ENCODE results near the gene BCKDHB. TPM values are rescaled to one million over a fixed set of nuclear protein-coding genes. Genes with fewer than 3 reads are reported as not detected.
"Not testable (repeated sequence)": the region's sequence is repeated elsewhere in the genome, so short reads cannot be mapped to it uniquely, and the experiment has no call there.

BCKDHB gene
- total RNA-seq, 1 donor from 2014 or later, result 17.6 TPM

DNA sequence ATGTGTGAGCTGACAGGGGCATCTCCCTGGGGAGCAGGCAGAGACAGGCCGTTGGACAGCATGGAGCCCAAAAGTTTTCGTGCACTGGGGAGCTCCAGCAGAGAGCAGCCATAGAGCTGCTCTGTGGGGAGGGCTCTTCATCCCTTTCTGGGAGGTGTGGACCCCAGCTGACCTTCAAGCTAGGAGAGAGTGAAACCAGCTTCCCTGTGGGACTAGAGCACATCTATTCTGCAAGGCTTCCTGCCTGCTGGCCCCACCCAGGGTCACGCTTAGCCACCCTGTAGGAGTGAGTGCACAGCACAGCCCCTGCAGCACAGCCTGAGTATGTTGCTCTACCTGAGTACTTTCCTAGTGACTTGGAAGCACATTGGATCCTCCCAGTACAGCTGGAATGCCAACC, 183.3 kb downstream of the BCKDHB start:
- Histone ChIP-seq H3K9me3 (peaks cover 10% of the 10 kb centered on the region), H3K4me3 (no peak overlapping the region), H3K27ac (no peak overlapping the region), H3K36me3 (no peaks in the 10 kb centered on the region), H3K27me3 (no peaks in the 10 kb centered on the region), H3K4me1 (no peaks in the 10 kb centered on the region)
- intact Hi-C loops (cut with DNase I), result no loop called here
- TF ChIP-seq, protein P1, sequence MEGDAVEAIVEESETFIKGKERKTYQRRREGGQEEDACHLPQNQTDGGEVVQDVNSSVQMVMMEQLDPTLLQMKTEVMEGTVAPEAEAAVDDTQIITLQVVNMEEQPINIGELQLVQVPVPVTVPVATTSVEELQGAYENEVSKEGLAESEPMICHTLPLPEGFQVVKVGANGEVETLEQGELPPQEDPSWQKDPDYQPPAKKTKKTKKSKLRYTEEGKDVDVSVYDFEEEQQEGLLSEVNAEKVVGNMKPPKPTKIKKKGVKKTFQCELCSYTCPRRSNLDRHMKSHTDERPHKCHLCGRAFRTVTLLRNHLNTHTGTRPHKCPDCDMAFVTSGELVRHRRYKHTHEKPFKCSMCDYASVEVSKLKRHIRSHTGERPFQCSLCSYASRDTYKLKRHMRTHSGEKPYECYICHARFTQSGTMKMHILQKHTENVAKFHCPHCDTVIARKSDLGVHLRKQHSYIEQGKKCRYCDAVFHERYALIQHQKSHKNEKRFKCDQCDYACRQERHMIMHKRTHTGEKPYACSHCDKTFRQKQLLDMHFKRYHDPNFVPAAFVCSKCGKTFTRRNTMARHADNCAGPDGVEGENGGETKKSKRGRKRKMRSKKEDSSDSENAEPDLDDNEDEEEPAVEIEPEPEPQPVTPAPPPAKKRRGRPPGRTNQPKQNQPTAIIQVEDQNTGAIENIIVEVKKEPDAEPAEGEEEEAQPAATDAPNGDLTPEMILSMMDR (IDR thresholded peaks at IDR 0.05), result no peak
- DNase-seq, result no peak
- ATAC-seq, result peak; percentile 25

DNA sequence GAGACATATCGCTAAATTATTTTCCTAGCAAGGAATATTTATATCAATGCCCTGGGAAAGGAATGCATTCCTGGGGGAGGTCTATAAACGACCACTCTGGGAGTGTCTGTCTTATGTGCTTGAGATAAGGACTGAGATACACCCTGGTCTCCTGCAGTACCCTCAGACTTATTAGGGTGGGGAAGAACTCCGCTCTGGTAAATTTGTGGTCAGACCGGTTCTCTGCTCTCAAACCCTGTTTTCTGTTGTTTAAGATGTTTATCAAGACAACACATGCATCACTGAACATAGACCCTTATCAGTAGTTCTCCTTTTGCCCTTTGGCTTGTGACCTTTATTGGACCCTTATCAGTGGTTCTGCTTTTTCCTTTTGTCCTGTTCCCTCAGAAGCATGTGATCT, 188.1 kb downstream of the BCKDHB start:
- DNase-seq; H3K36me3 ChIP-seq; ATAC-seq; intact Hi-C loops (cut with DNase I); H3K4me1 ChIP-seq; H3K27ac ChIP-seq; H3K4me3 ChIP-seq; H3K27me3 ChIP-seq: not testable (repeated sequence)
- peaks cover 13% of the 10 kb centered on the region for H3K9me3 ChIP-seq

DNA sequence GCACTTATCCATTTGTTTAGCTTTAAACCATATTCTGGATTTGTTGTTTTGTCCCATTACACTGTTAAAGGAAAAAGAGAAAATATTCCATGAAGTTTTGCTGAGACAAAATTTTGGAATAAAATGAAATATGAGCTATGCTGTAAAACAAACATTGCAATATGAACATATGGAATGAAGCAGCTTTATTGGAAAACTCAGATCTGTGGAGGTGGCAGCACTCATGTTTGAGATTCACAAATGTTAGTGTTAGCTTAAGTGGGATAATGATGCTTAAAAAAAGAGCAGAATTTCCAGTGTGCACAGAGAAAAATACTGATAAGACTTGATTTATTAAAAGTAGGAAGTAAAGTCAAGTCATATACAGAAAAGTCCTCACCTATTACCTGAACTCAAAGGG, 196.2 kb downstream of the BCKDHB start:
- Histone ChIP-seq H3K4me1 (no peaks in the 10 kb centered on the region), H3K4me3 (no peak overlapping the region), H3K27me3 (no peaks in the 10 kb centered on the region), H3K9me3 (no peaks in the 10 kb centered on the region), H3K27ac (no peak overlapping the region), H3K36me3 (no peaks in the 10 kb centered on the region)
- ATAC-seq (no peak), DNase-seq (no peak)
- intact Hi-C loops (cut with DNase I), result no loop called here
- TF ChIP-seq, protein P1 (IDR thresholded peaks at IDR 0.05), result no peak

DNA sequence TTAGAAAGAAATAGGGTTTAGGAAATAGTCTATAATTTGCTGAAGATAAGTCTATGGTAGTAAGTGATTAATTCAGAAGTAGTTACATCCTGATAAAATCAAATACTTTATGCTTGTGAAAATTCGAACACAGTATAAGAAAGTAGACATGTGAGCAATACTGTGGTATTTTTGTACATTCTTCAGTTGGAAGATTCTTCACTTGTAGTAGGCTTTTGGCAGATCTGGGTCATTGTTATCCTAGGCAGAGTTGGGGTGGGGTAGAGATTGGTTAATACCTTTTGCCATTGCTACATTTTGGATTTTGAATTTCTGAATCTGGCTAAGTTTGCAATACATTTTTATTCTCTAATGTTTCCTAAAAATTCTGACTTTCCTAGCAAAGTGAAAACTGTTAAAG, 197.5 kb downstream of the BCKDHB start:
- DNase-seq, result no peak
- no peaks in the 10 kb centered on the region for H3K36me3 ChIP-seq
- H3K27ac ChIP-seq, result no peak overlapping the region
- no peaks in the 10 kb centered on the region for H3K9me3 ChIP-seq
- H3K27me3 ChIP-seq, result no peaks in the 10 kb centered on the region
- no peaks in the 10 kb centered on the region for H3K4me1 ChIP-seq
- no peak for ATAC-seq
- no peak overlapping the region for H3K4me3 ChIP-seq
- intact Hi-C loops (cut with DNase I), result no loop called here
- TF ChIP-seq, protein P1 (IDR thresholded peaks at IDR 0.05), result no peak

DNA sequence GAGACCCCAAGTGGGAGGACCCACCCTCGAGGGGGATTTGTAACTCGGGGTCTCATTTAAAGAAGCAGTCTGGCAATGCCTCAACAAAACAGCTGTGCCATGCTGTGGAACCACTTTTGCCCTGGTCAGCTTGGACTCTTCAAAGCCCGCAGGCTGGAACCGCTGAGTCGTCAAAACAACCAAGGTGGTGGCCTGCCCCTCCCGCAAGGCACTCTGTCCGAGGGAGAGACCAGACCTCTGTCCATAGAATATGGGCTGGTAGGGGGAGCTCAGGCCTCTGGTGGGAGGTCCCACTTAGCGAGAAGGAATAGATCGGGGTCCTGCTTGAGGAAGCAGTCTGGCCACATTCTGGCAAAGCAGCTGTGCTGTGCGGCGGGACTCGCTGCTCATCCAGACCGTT, 208.1 kb downstream of the BCKDHB start:
- ATAC-seq, result no peak

DNA sequence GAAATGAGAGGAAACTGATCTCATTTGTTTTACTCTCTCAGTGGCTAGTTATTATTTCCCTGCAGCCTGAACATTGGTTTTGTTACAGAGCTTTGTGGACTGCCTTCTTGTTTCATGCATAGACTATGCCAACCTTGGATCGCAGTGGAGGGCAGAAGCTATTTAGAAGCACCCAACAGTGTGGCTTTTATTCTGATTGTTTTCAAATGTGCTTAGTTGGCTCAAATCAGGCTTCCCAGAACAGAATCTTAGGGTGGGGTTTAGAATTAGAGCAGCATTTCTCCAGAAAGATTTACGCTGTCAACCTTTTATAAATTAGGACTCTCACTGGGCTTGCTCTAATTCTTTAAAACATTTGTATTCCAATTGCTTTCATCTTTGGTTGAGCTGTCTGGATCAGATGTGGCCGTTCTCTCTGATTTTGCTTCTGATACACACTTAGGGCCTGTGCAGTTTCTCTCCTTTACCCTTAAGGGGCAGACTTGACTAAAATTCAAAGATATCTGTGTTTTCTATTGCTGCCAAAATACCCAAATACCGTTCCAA, 210.3 kb downstream of the BCKDHB start:
- H3K27ac ChIP-seq, result no peak overlapping the region
- intact Hi-C loops (cut with DNase I), result no loop called here
- TF ChIP-seq, protein P1 (IDR thresholded peaks at IDR 0.05), result no peak
- no peaks in the 10 kb centered on the region for H3K9me3 ChIP-seq
- no peaks in the 10 kb centered on the region for H3K27me3 ChIP-seq
- H3K4me3 ChIP-seq, result no peak overlapping the region
- DNase-seq, result no peak
- H3K36me3 ChIP-seq, result no peaks in the 10 kb centered on the region
- ATAC-seq, result no peak
- H3K4me1 ChIP-seq, result no peaks in the 10 kb centered on the region

More for the DNA sequence above, 208.1 kb downstream of the BCKDHB start:
- Histone ChIP-seq H3K9me3 (no peaks in the 10 kb centered on the region), H3K27me3 (no peaks in the 10 kb centered on the region), H3K27ac (no peak overlapping the region), H3K36me3 (no peaks in the 10 kb centered on the region), H3K4me3 (no peak overlapping the region), H3K4me1 (no peaks in the 10 kb centered on the region)
- DNase-seq, result no peak
- intact Hi-C loops (cut with DNase I), result no loop called here
- TF ChIP-seq, protein P1 (IDR thresholded peaks at IDR 0.05), result no peak

All from upper lobe of right lung (tissue), 1 donor.